GM12878 (cell line): Measurements from ENCODE around the gene SLC35A1. TPM values are rescaled to one million over a fixed set of nuclear protein-coding genes. Genes with fewer than 3 reads are reported as not detected.

ENCODE experiments used
- ATAC-seq: fragments of 200-7000 bp; cut with Tn5 transposase; 3 replicates; pipeline ENCODE4 v1.9.1; 2020; ENCODE audit warnings: mild to moderate bottlenecking, moderate library complexity
- BruUV-seq: library from RNA; stranded (reverse); fragments of 400-500 nt; replicated peaks from 2 replicates; lab custom pipeline; 2021; lab: Mats Ljungman, UMichigan
- CTCF ChIA-PET: fragments of 300-600 bp; sonication (Branson Sonifier 250); formaldehyde crosslinking; extraction: SDS; loops from one replicate; lab custom pipeline; 2021; ENCODE audit warnings: inconsistent platforms; lab: Yijun Ruan, JAX
- POLR2A ChIA-PET: fragments of 350-600 bp; formaldehyde crosslinking; extraction: SDS; loops from one replicate; lab custom pipeline; 2021; ENCODE audit warnings: inconsistent platforms; lab: Charles Lee
- RAD21 ChIA-PET: fragments of 300-600 bp; sonication (Branson Sonifier 250); formaldehyde crosslinking; loops from one replicate; lab custom pipeline; 2023; ENCODE audit warnings: antibody characterized with exemption; ENCODE audit not compliant: unreplicated experiment; lab: Charles Lee
- SMC1A ChIA-PET: fragments of 300-600 bp; sonication (Branson Sonifier 250); formaldehyde crosslinking; loops from one replicate; lab custom pipeline; 2023; ENCODE audit not compliant: unreplicated experiment, uncharacterized antibody; lab: Charles Lee
- DNase-seq: peaks from one replicate; pipeline ENCODE4 v3.0.0-alpha.2; 2011; ENCODE audit warnings: low read depth, low spot score
- FAIRE-seq: peaks from 3 replicates; lab custom pipeline; 2011; peaks lifted over from hg19 to GRCh38; lab: Jason Lieb, UNC
- H2AFZ ChIP-seq: 2 replicates; pipeline ENCODE4 v1.6.0; 2011; ENCODE audit warnings: low read depth, low read length, control low read depth; ENCODE audit not compliant: control insufficient read depth
- H3K27ac ChIP-seq: 2 replicates; pipeline ENCODE4 v1.5.1; 2011; ENCODE audit warnings: control low read depth; ENCODE audit not compliant: control insufficient read depth, insufficient read depth
- H3K27me3 ChIP-seq, 2 experiments: replicated peaks in 1 of 2; 2 replicates each; pipeline versions ENCODE4 v1.6.0 to v1.6.1; 2011; ENCODE audit warnings: low read length in 1 of 2; ENCODE audit not compliant: control insufficient read depth in 2 of 2, insufficient read depth in 2 of 2
- H3K36me3 ChIP-seq, 2 experiments: 2 replicates each; pipeline ENCODE4 v1.5.1; 2011; ENCODE audit warnings: low read length in 1 of 2; ENCODE audit not compliant: control insufficient read depth in 2 of 2, insufficient read depth in 2 of 2
- H3K4me1 ChIP-seq: 2 replicates; pipeline ENCODE4 v1.6.1; 2011; ENCODE audit warnings: mild to moderate bottlenecking, low read length, moderate library complexity, mixed read lengths; ENCODE audit not compliant: control insufficient read depth, insufficient read depth
- H3K4me2 ChIP-seq: 2 replicates; pipeline ENCODE4 v1.6.0; 2011; ENCODE audit warnings: control low read depth; ENCODE audit not compliant: control insufficient read depth, insufficient read depth
- H3K4me3 ChIP-seq: fragments of 200-600 bp; sonication (generic); 2 replicates; pipeline ENCODE4 v1.5.1; 2016
- H3K79me2 ChIP-seq: 2 replicates; pipeline ENCODE4 v1.6.0; 2011; ENCODE audit warnings: low read length; ENCODE audit not compliant: control insufficient read depth, insufficient read depth
- H3K9ac ChIP-seq: 2 replicates; pipeline ENCODE4 v1.8.0; 2011; ENCODE audit warnings: low read length, control low read depth, mixed read lengths; ENCODE audit not compliant: control insufficient read depth, insufficient read depth
- H3K9me3 ChIP-seq: replicated peaks from 3 replicates; pipeline ENCODE4 v1.5.1; 2011; ENCODE audit warnings: mild to moderate bottlenecking, low read length; ENCODE audit not compliant: control insufficient read depth, insufficient read depth
- H4K20me1 ChIP-seq: 2 replicates; pipeline ENCODE4 v1.6.0; 2011; ENCODE audit not compliant: control insufficient read depth, insufficient read depth
- BACH1 ChIP-seq: fragments of 450-650 bp; IDR thresholded peaks from 2 replicates; pipeline ENCODE4 v1.6.1; 2017; ENCODE audit warnings: mild to moderate bottlenecking, borderline replicate concordance
- BRCA1 ChIP-seq: IDR thresholded peaks from 2 replicates; pipeline ENCODE4 v1.6.1; 2011; ENCODE audit warnings: low read depth, low read length, improper control_type of control experiment
- E2F8 ChIP-seq: fragments of 450-650 bp; IDR thresholded peaks from 2 replicates; pipeline ENCODE4 v1.6.1; 2018; ENCODE audit warnings: mild to moderate bottlenecking, low read depth, moderate library complexity; ENCODE audit not compliant: partially characterized antibody
- ESRRA ChIP-seq: IDR thresholded peaks from 2 replicates; pipeline ENCODE4 v1.6.1; 2012; ENCODE audit warnings: mild to moderate bottlenecking, low read length, improper control_type of control experiment
- IKZF2 ChIP-seq, 2 experiments: fragments of 450-650 bp; IDR thresholded peaks; 2 replicates each; pipeline ENCODE4 v1.6.1; 2017; ENCODE audit warnings: mild to moderate bottlenecking in 2 of 2, moderate library complexity in 2 of 2
- MEF2B ChIP-seq: fragments of 450-650 bp; IDR thresholded peaks from 2 replicates; pipeline ENCODE4 v1.6.1; 2018; ENCODE audit warnings: mild to moderate bottlenecking, moderate library complexity; ENCODE audit not compliant: partially characterized antibody, poor library complexity, severe bottlenecking
- NBN ChIP-seq: fragments of 450-650 bp; IDR thresholded peaks from 2 replicates; pipeline ENCODE4 v1.6.1; 2016
- NFYA ChIP-seq: IDR thresholded peaks from 2 replicates; pipeline ENCODE4 v1.6.1; 2011; ENCODE audit warnings: low read depth, mild to moderate bottlenecking, low read length, improper control_type of control experiment, borderline replicate concordance
- PKNOX1 ChIP-seq: fragments of 450-650 bp; IDR thresholded peaks from 2 replicates; pipeline ENCODE4 v1.6.1; 2016; ENCODE audit warnings: mild to moderate bottlenecking
- POLR2A ChIP-seq: IDR thresholded peaks from 2 replicates; pipeline ENCODE4 v1.6.1; 2011; ENCODE audit warnings: low read depth, mild to moderate bottlenecking, low read length
- SIX5 ChIP-seq: IDR thresholded peaks from 2 replicates; pipeline ENCODE4 v1.6.1; 2011; ENCODE audit warnings: mild to moderate bottlenecking, low read depth, low read length, moderate library complexity; ENCODE audit not compliant: severe bottlenecking
- SP1 ChIP-seq: IDR thresholded peaks from one replicate; pipeline ENCODE4 v1.6.1; 2011; ENCODE audit warnings: low read depth, low read length
- SUZ12 ChIP-seq: fragments of 200-600 bp; sonication (generic); IDR thresholded peaks from one replicate; pipeline ENCODE4 v1.6.1; 2018; ENCODE audit warnings: antibody characterized with exemption, mild to moderate bottlenecking; ENCODE audit not compliant: unreplicated experiment
- ZNF207 ChIP-seq: fragments of 450-650 bp; IDR thresholded peaks from 2 replicates; pipeline ENCODE4 v1.6.1; 2014; ENCODE audit warnings: antibody characterized with exemption, mild to moderate bottlenecking, borderline replicate concordance
- WGBS: methylation state at CpG from one replicate; pipeline ENCODE4 v1.1.6; 2016; ENCODE audit warnings: low lambda C conversion rate; ENCODE audit not compliant: insufficient replicate concordance, insufficient coverage; ENCODE audit errors: missing lambda C conversion rate; 5-methylcytosine and 5-hydroxymethylcytosine counted together
- in situ Hi-C: fragments of 300-500 bp; cut with MboI; formaldehyde crosslinking; loops from 9 replicates; pipeline ENCODE4 v1.14.3; 2018; ENCODE audit warnings: mixed read lengths
- intact Hi-C: fragments of 100-400 bp; cut with micrococcal nuclease; formaldehyde crosslinking; loops from one replicate; pipeline ENCODE4 v1.14.2; 2022; ENCODE audit not compliant: unreplicated experiment
- polyA plus RNA-seq, 11 experiments: library from polyadenylated mRNA; depleted of rRNA in 4 of 11; unstranded in 6 of 11; stranded (reverse) in 5 of 11; fragments of >200 nt; fragmentation: Nextera tagmentation in 4 of 11; fragmentation: Illumina TruSeq in 1 of 11; extraction: Ambion mirVana in 4 of 11; extraction: Trizol in 1 of 11; gene quantifications; 1 replicate in 1 of 11; 2 replicates in 10 of 11; pipeline versions ENCODE4 v1.2.1 to v1.2.3, GENCODE V29; 2011 to 2016; ENCODE audit warnings: inconsistent platforms in 2 of 11, missing spikeins in 2 of 11, low read depth in 1 of 11
- total RNA-seq, 4 experiments: library from RNA; depleted of rRNA in 3 of 4; stranded (reverse); fragments of >200 nt in 3 of 4; fragmentation: Illumina TruSeq in 1 of 4; extraction: Trizol in 1 of 4; gene quantifications; 2 replicates each; pipeline versions ENCODE4 v1.2.1 to v1.2.3, GENCODE V29; 2013 to 2021

Gene SLC35A1
- total and polyA plus RNA-seq, 10 of the 15 experiments (the other 5 are each of a cell fraction or from before 2014, with no cell fraction given), result 7.1 to 28.0 (median 12.4) TPM

GRCh38 chr6:87444362-87444761 is 28.4 kb upstream of the SLC35A1 start:
- in situ Hi-C loops, result no loop called here
- no peak overlapping the region for H3K9ac ChIP-seq
- ChIA-PET RAD21 (no interaction called here), SMC1A (interaction anchor here (0.6 kb wide), 1 partner anchor 89 kb away, joined by 3 read pairs; no protein-coding TSS in a partner anchor), CTCF (interaction anchor here (0.6 kb wide), 1 partner anchor 593 kb away, joined by 3 read pairs; no protein-coding TSS in a partner anchor), POLR2A (no interaction called here)
- no peaks in the 10 kb centered on the region for H3K79me2 ChIP-seq
- intact Hi-C loops, result no loop called here
- 59% methylated on average over 2 of the region's 2 CpGs for WGBS
- no peak overlapping the region for H3K4me2 ChIP-seq
- no TSS peak for BruUV-seq
- DNase-seq (no peak), FAIRE-seq (no peak), ATAC-seq (no peak)
- H3K4me1 ChIP-seq, result no peaks in the 10 kb centered on the region
- H3K27me3 ChIP-seq, result no peaks in the 10 kb centered on the region
- no peak overlapping the region for H3K27ac ChIP-seq
- no peaks in the 10 kb centered on the region for H4K20me1 ChIP-seq
- no peak for TF ChIP-seq ESRRA
- TF ChIP-seq NBN, result no peak
- no peak for TF ChIP-seq MEF2B
- no peak for TF ChIP-seq PKNOX1
- no peak for TF ChIP-seq POLR2A
- TF ChIP-seq SP1, result no peak
- no peak for TF ChIP-seq SIX5
- no peak for TF ChIP-seq ZNF207
- H3K36me3 ChIP-seq, result no peaks in the 10 kb centered on the region
- H2AFZ ChIP-seq, result no peak overlapping the region
- H3K4me3 ChIP-seq, result no peak overlapping the region
- H3K9me3 ChIP-seq, result no peaks in the 10 kb centered on the region

DNA sequence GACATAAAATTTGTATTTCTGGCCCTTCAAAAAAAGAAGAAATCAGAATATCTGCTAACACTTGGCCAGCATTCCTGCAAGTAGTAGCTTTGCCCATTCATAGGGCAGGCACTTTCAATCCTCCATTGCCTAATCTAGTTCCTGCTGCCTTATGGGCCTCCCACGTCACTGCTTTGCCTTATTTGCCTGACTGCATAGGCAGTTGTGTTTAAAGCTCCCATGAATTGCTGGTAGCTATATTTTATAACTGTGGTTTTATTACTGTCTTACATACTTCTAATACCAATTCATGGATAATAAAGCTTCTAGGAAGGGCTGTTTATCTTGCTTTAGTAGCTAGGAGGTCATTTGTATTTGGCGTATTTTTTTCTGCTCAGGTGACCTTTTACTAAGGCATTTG is 7.7 kb upstream of the SLC35A1 start:
- POLR2A ChIA-PET, result no interaction called here
- Histone ChIP-seq H3K36me3 (no peaks in the 10 kb centered on the region), H2AFZ (no peak overlapping the region), H3K27ac (no peak overlapping the region), H3K4me2 (no peak overlapping the region), H3K4me1 (no peaks in the 10 kb centered on the region), H3K9ac (no peak overlapping the region), H4K20me1 (no peaks in the 10 kb centered on the region), H3K9me3 (no peaks in the 10 kb centered on the region), H3K27me3 (no peaks in the 10 kb centered on the region; a peak in 2 of 4 replicates), H3K4me3 (no peak overlapping the region), H3K79me2 (no peaks in the 10 kb centered on the region)
- DNase-seq (no peak), FAIRE-seq (no peak), ATAC-seq (no peak)
- CTCF ChIA-PET, result interaction anchor here (1.0 kb wide), 1 partner anchor 143 kb away, joined by 3 read pairs; no protein-coding TSS in a partner anchor
- SMC1A ChIA-PET, result no interaction called here
- 87% methylated on average over 2 of the region's 2 CpGs for WGBS
- RAD21 ChIA-PET, result no interaction called here
- in situ Hi-C loops, result no loop called here
- intact Hi-C loops, result no loop called here
- BruUV-seq, result no TSS peak
- TF ChIP-seq E2F8, result no peak
- TF ChIP-seq IKZF2 (IDR thresholded peaks at IDR 0.05), result no peak
- TF ChIP-seq NFYA, result no peak
- TF ChIP-seq ZNF207, result no peak
- TF ChIP-seq BACH1, result no peak
- no peak for TF ChIP-seq SUZ12
- no peak for TF ChIP-seq BRCA1
